Subcutaneous abdominal adipose tissue (tissue), 5 donors: ENCODE data around the gene MFRP.

Experiments used
- H3K27ac ChIP-seq: one replicate; pipeline ENCODE4 v1.7.0; 2013; ENCODE audit warnings: low read depth, mild to moderate bottlenecking, inconsistent platforms, low read length, moderate library complexity
- H3K27me3 ChIP-seq, 5 donors: one replicate each; pipeline ENCODE4 v1.7.0; 2013; ENCODE audit warnings: low read length in 5 of 5, inconsistent platforms in 1 of 5; ENCODE audit not compliant: control insufficient read depth in 5 of 5, insufficient read depth in 4 of 5
- H3K36me3 ChIP-seq, 5 donors: one replicate each; pipeline ENCODE4 v1.7.0; 2013; ENCODE audit warnings: low read length in 5 of 5; ENCODE audit not compliant: control insufficient read depth in 5 of 5, insufficient read depth in 5 of 5
- H3K4me1 ChIP-seq, 5 donors: one replicate each; pipeline ENCODE4 v1.7.0; 2013; ENCODE audit warnings: low read length in 5 of 5, mild to moderate bottlenecking in 3 of 5, moderate library complexity in 1 of 5; ENCODE audit not compliant: control insufficient read depth in 5 of 5, insufficient read depth in 5 of 5
- H3K4me3 ChIP-seq, 5 donors: one replicate each; pipeline ENCODE4 v1.7.0; 2013; ENCODE audit warnings: low read length in 5 of 5, low read depth in 1 of 5
- H3K9ac ChIP-seq, 5 donors: one replicate each; pipeline ENCODE4 v1.7.0; 2013; ENCODE audit warnings: low read length in 5 of 5, mild to moderate bottlenecking in 4 of 5, moderate library complexity in 3 of 5
- H3K9me3 ChIP-seq, 5 donors: one replicate each; pipeline ENCODE4 v1.7.0; 2013; ENCODE audit warnings: low read length in 5 of 5; ENCODE audit not compliant: control insufficient read depth in 5 of 5
- donor health status: healthy.
- donor health status: healthy.
- donor health status: healthy.
- donor health status: healthy.
- donor health status: healthy.

Gene MFRP

DNA sequence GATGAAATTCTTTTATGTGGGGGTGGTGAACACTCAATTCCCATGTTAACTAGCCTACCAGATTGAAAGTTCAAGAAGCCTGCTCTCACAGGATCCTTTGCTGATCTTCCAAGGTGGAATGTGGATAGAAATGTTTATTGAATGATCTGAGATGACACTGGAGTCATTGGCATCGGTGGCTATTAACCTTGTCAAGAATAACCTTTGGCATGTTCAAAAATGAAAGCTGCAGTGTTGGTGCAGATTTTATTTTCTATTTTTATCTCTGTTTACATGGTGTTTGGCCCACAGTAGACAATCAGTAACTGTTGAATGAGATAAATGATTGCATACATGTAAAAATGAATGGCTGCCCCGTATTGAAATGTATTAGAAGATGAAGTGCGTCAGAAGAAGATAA lies 48.6 kb downstream of the MFRP start:
- H3K27me3 ChIP-seq, result no peaks in the 10 kb centered on the region

DNA sequence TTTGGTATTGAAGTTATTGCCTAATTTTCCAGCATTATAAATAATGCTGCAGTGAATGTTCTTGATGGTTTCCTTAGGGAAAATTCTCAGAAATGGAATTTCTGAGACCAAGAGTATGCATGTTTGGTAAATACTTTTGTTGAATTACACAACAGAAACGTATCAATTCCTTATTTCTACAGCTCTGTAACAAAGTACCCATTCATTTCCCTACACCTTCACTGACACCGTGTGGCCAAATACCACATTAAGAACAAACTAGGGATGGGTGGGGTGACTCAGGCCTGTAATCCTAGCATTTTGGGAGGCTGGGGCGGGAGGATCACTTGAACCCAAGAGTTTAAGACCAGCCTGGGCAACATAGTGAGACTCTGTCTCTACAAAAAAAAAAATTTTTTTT lies 51.3 kb downstream of the MFRP start:
- H3K27ac ChIP-seq, result peak overlapping the region; percentile 79
- H3K4me1 ChIP-seq, result peaks cover 2 to 58% (median 32%) of the 10 kb centered on the region in 5 donors
- H3K4me3 ChIP-seq, result no peak overlapping the region
- no peaks in the 10 kb centered on the region for H3K27me3 ChIP-seq
- peaks cover 14 to 51% (median 34%) of the 10 kb centered on the region in 5 donors for H3K36me3 ChIP-seq
- H3K9me3 ChIP-seq, result peaks cover 0 to 8% (median 0%) of the 10 kb centered on the region in 5 donors
- H3K9ac ChIP-seq, result no peak overlapping the region

More for the DNA sequence above, 48.6 kb downstream of the MFRP start:
- H3K4me1 ChIP-seq, result peaks cover 5 to 66% (median 40%) of the 10 kb centered on the region in 5 donors
- no peak overlapping the region for H3K4me3 ChIP-seq
- peaks cover 14 to 66% (median 51%) of the 10 kb centered on the region in 5 donors for H3K36me3 ChIP-seq
- H3K9me3 ChIP-seq, result no peaks in the 10 kb centered on the region
- H3K27ac ChIP-seq, result peak overlapping the region; percentile 79
- no peak overlapping the region for H3K9ac ChIP-seq

DNA sequence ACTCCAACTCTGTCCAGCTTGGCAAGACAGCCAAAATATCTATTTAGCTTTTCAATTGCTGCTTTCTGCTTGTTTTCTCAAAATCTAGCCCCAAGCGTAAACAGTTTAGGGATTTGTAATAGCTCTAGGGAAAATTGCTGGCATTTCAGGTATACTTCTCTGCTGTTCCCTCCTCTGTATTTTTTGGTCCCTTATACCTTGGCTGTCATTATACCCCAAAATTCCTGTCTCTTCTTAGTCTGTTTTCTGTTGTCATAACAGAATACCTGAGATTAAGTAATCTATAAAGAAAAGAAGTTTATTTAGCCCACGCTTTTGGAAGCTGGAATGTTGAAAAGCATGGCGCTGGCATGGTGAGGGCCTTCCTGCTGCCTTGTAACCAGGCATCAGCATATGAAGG lies 53.0 kb downstream of the MFRP start:
- Histone ChIP-seq H3K36me3 (peaks cover 11 to 44% (median 27%) of the 10 kb centered on the region in 5 donors), H3K27me3 (no peaks in the 10 kb centered on the region)

DNA sequence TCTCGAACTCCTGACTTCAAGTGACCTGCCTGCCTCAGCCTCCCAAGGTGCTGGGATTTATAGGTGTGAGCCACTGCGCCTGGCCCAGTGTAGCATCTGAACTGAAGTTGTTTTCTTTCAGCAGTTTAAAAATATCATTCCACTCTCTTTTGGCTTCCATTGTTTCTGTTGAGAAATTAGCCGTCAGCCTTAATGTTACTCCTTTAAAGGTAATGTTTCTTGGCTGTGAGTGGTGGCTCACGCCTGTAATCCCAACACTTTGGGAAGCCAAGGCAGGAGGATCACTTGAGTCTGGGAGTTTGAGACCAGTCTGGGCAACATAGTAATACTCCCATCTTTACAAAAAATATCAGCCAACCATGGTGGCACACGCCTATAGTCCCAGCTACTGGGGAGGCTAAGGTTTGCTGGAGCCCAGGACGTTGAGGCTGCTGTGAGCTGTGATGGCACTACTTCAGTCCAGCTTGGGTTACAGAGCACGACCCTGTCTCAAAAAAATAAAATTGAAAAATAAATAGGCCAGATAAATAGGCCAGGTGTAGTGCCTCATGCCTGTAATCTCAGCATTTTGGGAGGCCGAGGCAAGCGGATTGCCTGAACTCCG lies 55.5 kb downstream of the MFRP start:
- H3K36me3 ChIP-seq, result peaks cover 14 to 50% (median 17%) of the 10 kb centered on the region in 5 donors
- no peak overlapping the region for H3K4me3 ChIP-seq
- H3K9me3 ChIP-seq, result peaks cover 0 to 8% (median 0%) of the 10 kb centered on the region in 5 donors
- H3K9ac ChIP-seq, result no peak overlapping the region
- H3K4me1 ChIP-seq, result peaks cover 0 to 18% (median 3%) of the 10 kb centered on the region in 5 donors
- no peaks in the 10 kb centered on the region for H3K27me3 ChIP-seq
- no peak overlapping the region for H3K27ac ChIP-seq

More for the DNA sequence above, 53.0 kb downstream of the MFRP start:
- H3K9me3 ChIP-seq, result peaks cover 0 to 8% (median 0%) of the 10 kb centered on the region in 5 donors
- H3K9ac ChIP-seq, result no peak overlapping the region
- H3K4me1 ChIP-seq, result peaks cover 0 to 41% (median 22%) of the 10 kb centered on the region in 5 donors
- H3K4me3 ChIP-seq, result no peak overlapping the region
- no peak overlapping the region for H3K27ac ChIP-seq
